HEK293 (cell line): ENCODE data around the gene TPPP3.

Experiments
- CTCF ChIP-seq: fragments of 450-650 bp; formaldehyde crosslinking; IDR thresholded peaks from 2 replicates; pipeline ENCODE4 v1.5.1; 2016; ENCODE audit warnings: missing biosample characterization, missing genetic modification characterization
- ZBTB7A ChIP-seq: fragments of 450-650 bp; formaldehyde crosslinking; IDR thresholded peaks from 2 replicates; pipeline ENCODE4 v1.5.1; 2016; ENCODE audit warnings: low read depth, missing biosample characterization, missing genetic modification characterization
- ZNF501 ChIP-seq: fragments of 450-650 bp; formaldehyde crosslinking; IDR thresholded peaks from 2 replicates; pipeline ENCODE4 v1.5.1; 2016; ENCODE audit warnings: missing biosample characterization, missing genetic modification characterization

DNA sequence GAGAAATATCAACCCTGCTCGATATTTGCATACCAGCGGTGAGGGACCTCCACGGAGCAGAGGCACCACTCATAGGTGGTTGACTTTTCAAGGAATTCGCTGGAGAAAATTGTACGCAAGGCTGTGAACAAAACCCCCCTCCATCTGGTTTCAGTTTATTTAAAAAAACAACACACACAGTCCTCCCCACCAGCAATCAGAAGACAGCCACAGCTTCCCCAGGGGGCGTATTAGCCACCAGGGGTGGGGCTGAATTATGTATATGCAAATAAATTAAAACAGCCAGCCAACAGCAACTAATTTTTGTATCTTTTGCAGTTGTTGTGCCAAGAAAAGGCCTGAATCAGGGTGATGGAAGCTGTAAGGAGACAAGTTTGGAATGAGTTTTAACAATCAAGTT, 31.8 kb upstream of the TPPP3 start:
- TF ChIP-seq ZNF501 (tag by site-specific recombination) (no peak), CTCF (tag by site-specific recombination) (no peak), ZBTB7A (tag by site-specific recombination) (no peak)
